BLaER1 (cell line): ENCODE data around the gene TMCO4.

Experiments used
- H3K27ac ChIP-seq: shearing (Covaris generic); formaldehyde crosslinking; 2 replicates; pipeline ENCODE4 v1.8.1; 2022
- H3K27me3 ChIP-seq: shearing (Covaris generic); formaldehyde crosslinking; 2 replicates; pipeline ENCODE4 v1.8.1; 2022
- H3K36me3 ChIP-seq: shearing (Covaris generic); formaldehyde crosslinking; 2 replicates; pipeline ENCODE4 v1.8.1; 2022
- H3K4me1 ChIP-seq: shearing (Covaris generic); formaldehyde crosslinking; 2 replicates; pipeline ENCODE4 v1.8.1; 2022
- H3K4me2 ChIP-seq: shearing (Covaris generic); formaldehyde crosslinking; 2 replicates; pipeline ENCODE4 v1.8.1; 2022
- H3K4me3 ChIP-seq: shearing (Covaris generic); formaldehyde crosslinking; 2 replicates; pipeline ENCODE4 v1.8.1; 2022
- H3K9ac ChIP-seq: shearing (Covaris generic); formaldehyde crosslinking; 2 replicates; pipeline ENCODE4 v1.8.1; 2022
- H3K9me3 ChIP-seq: shearing (Covaris generic); formaldehyde crosslinking; 2 replicates; pipeline ENCODE4 v1.8.1; 2022
- H4K20me1 ChIP-seq: shearing (Covaris generic); formaldehyde crosslinking; 2 replicates; pipeline ENCODE4 v1.8.1; 2022
- Cebpa-rat ChIP-seq: shearing (Covaris generic); IDR thresholded peaks from 2 replicates; pipeline ENCODE4 v1.8.1; 2022

TMCO4 gene

GRCh38 chr1:19730793-19731192 is 68.9 kb downstream of the TMCO4 start:
- Histone ChIP-seq H4K20me1 (no peaks in the 10 kb centered on the region), H3K27ac (no peak overlapping the region)
- no peak for TF ChIP-seq Cebpa-rat

GRCh38 chr1:19730232-19730631 is 69.5 kb downstream of the TMCO4 start:
- Histone ChIP-seq H3K4me1 (no peaks in the 10 kb centered on the region), H4K20me1 (no peaks in the 10 kb centered on the region), H3K4me2 (no peak overlapping the region), H3K4me3 (no peak overlapping the region), H3K9ac (no peak overlapping the region), H3K27ac (no peak overlapping the region), H3K36me3 (peaks cover 80% of the 10 kb centered on the region), H3K9me3 (peaks cover 9% of the 10 kb centered on the region), H3K27me3 (no peaks in the 10 kb centered on the region)
- no peak for TF ChIP-seq Cebpa-rat

More at GRCh38 chr1:19730793-19731192, 68.9 kb downstream of the TMCO4 start:
- H3K9me3 ChIP-seq, result peaks cover 9% of the 10 kb centered on the region
- no peaks in the 10 kb centered on the region for H3K27me3 ChIP-seq
- H3K4me2 ChIP-seq, result no peak overlapping the region
- no peaks in the 10 kb centered on the region for H3K4me1 ChIP-seq
- peaks cover 78% of the 10 kb centered on the region for H3K36me3 ChIP-seq
- H3K9ac ChIP-seq, result no peak overlapping the region
- no peak overlapping the region for H3K4me3 ChIP-seq

GRCh38 chr1:19728413-19729145 is 71.1 kb downstream of the TMCO4 start:
- Histone ChIP-seq H3K9me3 (peaks cover 9% of the 10 kb centered on the region), H3K9ac (no peak overlapping the region), H3K27ac (no peak overlapping the region), H3K36me3 (peaks cover 78% of the 10 kb centered on the region), H4K20me1 (no peaks in the 10 kb centered on the region), H3K4me1 (no peaks in the 10 kb centered on the region), H3K4me3 (no peak overlapping the region), H3K4me2 (no peak overlapping the region), H3K27me3 (no peaks in the 10 kb centered on the region)
- TF ChIP-seq Cebpa-rat, result no peak

- Histone ChIP-seq H4K20me1 (no peaks in the 10 kb centered on the region), H3K4me3 (no peak overlapping the region), H3K27ac (no peak overlapping the region), H3K27me3 (no peaks in the 10 kb centered on the region), H3K4me2 (no peak overlapping the region), H3K36me3 (peaks cover 57% of the 10 kb centered on the region), H3K9me3 (peaks cover 8% of the 10 kb centered on the region), H3K4me1 (peaks cover 18% of the 10 kb centered on the region), H3K9ac (no peak overlapping the region)
- no peak for TF ChIP-seq Cebpa-rat
Measured at GRCh38 chr1:19725606-19726005, 74.1 kb downstream of the TMCO4 start.

- peaks cover 50% of the 10 kb centered on the region for H3K36me3 ChIP-seq
- no peaks in the 10 kb centered on the region for H4K20me1 ChIP-seq
- no peaks in the 10 kb centered on the region for H3K27me3 ChIP-seq
- TF ChIP-seq Cebpa-rat, result no peak
- H3K4me3 ChIP-seq, result no peak overlapping the region
- no peak overlapping the region for H3K27ac ChIP-seq
- peaks cover 22% of the 10 kb centered on the region for H3K4me1 ChIP-seq
- no peaks in the 10 kb centered on the region for H3K9me3 ChIP-seq
- H3K9ac ChIP-seq, result no peak overlapping the region
- H3K4me2 ChIP-seq, result no peak overlapping the region
Measured at GRCh38 chr1:19723874-19724273, 75.8 kb downstream of the TMCO4 start.

- peak overlapping the region; percentile 41; the same call in 1 of the 2 replicates for H3K27ac ChIP-seq
- no peaks in the 10 kb centered on the region for H4K20me1 ChIP-seq
- H3K4me2 ChIP-seq, result peak overlapping the region; percentile 66
- TF ChIP-seq Cebpa-rat, result no peak
- H3K27me3 ChIP-seq, result no peaks in the 10 kb centered on the region
- no peak overlapping the region for H3K9ac ChIP-seq
- H3K4me3 ChIP-seq, result no peak overlapping the region
- peaks cover 22% of the 10 kb centered on the region for H3K4me1 ChIP-seq
- no peaks in the 10 kb centered on the region for H3K9me3 ChIP-seq
- H3K36me3 ChIP-seq, result peaks cover 23% of the 10 kb centered on the region
Measured at GRCh38 chr1:19720973-19721372, 78.7 kb downstream of the TMCO4 start.

GRCh38 chr1:19720174-19720573 is 79.5 kb downstream of the TMCO4 start:
- peaks cover 17% of the 10 kb centered on the region for H3K36me3 ChIP-seq

GRCh38 chr1:19717467-19717866 is 82.2 kb downstream of the TMCO4 start:
- Histone ChIP-seq H3K36me3 (no peaks in the 10 kb centered on the region), H3K27ac (no peak overlapping the region), H4K20me1 (no peaks in the 10 kb centered on the region), H3K4me1 (peaks cover 50% of the 10 kb centered on the region), H3K27me3 (no peaks in the 10 kb centered on the region), H3K9me3 (no peaks in the 10 kb centered on the region), H3K9ac (no peak overlapping the region), H3K4me2 (no peak overlapping the region), H3K4me3 (no peak overlapping the region)
- TF ChIP-seq Cebpa-rat, result no peak

More at GRCh38 chr1:19720174-19720573, 79.5 kb downstream of the TMCO4 start:
- TF ChIP-seq Cebpa-rat, result no peak
- Histone ChIP-seq H3K27me3 (no peaks in the 10 kb centered on the region), H3K4me2 (no peak overlapping the region), H3K27ac (no peak overlapping the region), H3K9me3 (no peaks in the 10 kb centered on the region), H3K4me3 (no peak overlapping the region), H4K20me1 (no peaks in the 10 kb centered on the region), H3K9ac (no peak overlapping the region), H3K4me1 (peaks cover 28% of the 10 kb centered on the region)

- no peak for TF ChIP-seq Cebpa-rat
- no peaks in the 10 kb centered on the region for H3K9me3 ChIP-seq
- H3K4me3 ChIP-seq, result no peak overlapping the region
- H3K9ac ChIP-seq, result no peak overlapping the region
- H3K27ac ChIP-seq, result no peak overlapping the region
- H3K27me3 ChIP-seq, result no peaks in the 10 kb centered on the region
- H3K4me1 ChIP-seq, result peaks cover 51% of the 10 kb centered on the region
- no peaks in the 10 kb centered on the region for H4K20me1 ChIP-seq
- H3K36me3 ChIP-seq, result no peaks in the 10 kb centered on the region
- H3K4me2 ChIP-seq, result no peak overlapping the region
Measured at GRCh38 chr1:19715334-19716203, 84.1 kb downstream of the TMCO4 start.

GRCh38 chr1:19712928-19713327 is 86.8 kb downstream of the TMCO4 start:
- peak overlapping the region; percentile 77 for H3K4me2 ChIP-seq
- H3K9ac ChIP-seq, result no peak overlapping the region
- no peak overlapping the region for H3K4me3 ChIP-seq
- peaks cover 53% of the 10 kb centered on the region for H3K4me1 ChIP-seq
- TF ChIP-seq Cebpa-rat, result no peak
- no peaks in the 10 kb centered on the region for H3K9me3 ChIP-seq
- H3K27me3 ChIP-seq, result no peaks in the 10 kb centered on the region
- no peaks in the 10 kb centered on the region; the same call in 1 of the 2 replicates for H3K36me3 ChIP-seq
- 0 out of 2 replicates have a peak overlapping the region, but pooled peaks have one; percentile 16 for H3K27ac ChIP-seq
- no peaks in the 10 kb centered on the region for H4K20me1 ChIP-seq
